ENCODE data around the gene ITGA1. TPM values are rescaled to one million over a fixed set of nuclear protein-coding genes. Genes with fewer than 3 reads are reported as not detected.

The ITGA1 gene
- total and polyA plus RNA-seq, 2 of the 8 experiments (the other 6 are each of a cell fraction or from before 2014, with no cell fraction given) = 2.3 to 9.0 TPM

- Histone ChIP-seq H2BK20ac (ENCODE audit: low read length) (no peak overlapping the region), H3K4me3 (ENCODE audit: extremely low read depth in 1 of 4, insufficient read depth in 2 of 4, low read depth in 3 of 4, low read length in 4 of 4) (no peak overlapping the region), H3K79me1 (ENCODE audit: low read depth, low read length) (peaks cover 3% of the 10 kb centered on the region), H3K9ac (replicated peaks in 1 of 4; ENCODE audit: extremely low read depth in 1 of 4, low read depth in 3 of 4, low read length in 3 of 4) (no peak overlapping the region), H3K56ac (replicated peaks; ENCODE audit: insufficient read length, low read depth, low read length) (no peak overlapping the region), H2BK120ac (replicated peaks; ENCODE audit: low read depth, low read length) (no peak overlapping the region), H3K23me2 (ENCODE audit: low read depth, low read length) (peaks cover 15% of the 10 kb centered on the region), H3K4me2 (ENCODE audit: insufficient read depth in 1 of 2, low read depth in 2 of 2, low read length in 2 of 2) (no peak overlapping the region), H2AFZ (ENCODE audit: low read length) (no peak overlapping the region), H4K91ac (replicated peaks; ENCODE audit: insufficient read length, low read length) (no peak overlapping the region), H2BK5ac (ENCODE audit: low read depth, low read length) (no peak overlapping the region), H3K4ac (replicated peaks; ENCODE audit: insufficient read length, low read depth, low read length) (no peak overlapping the region), H4K8ac (ENCODE audit: extremely low read depth, insufficient read depth, low read length) (no peak overlapping the region), H3K79me2 (ENCODE audit: control insufficient read depth in 1 of 2, insufficient read depth in 2 of 2, low read length in 2 of 2) (peaks cover 0 to 11% of the 10 kb centered on the region in 2 experiments; a peak in 2 of 4 replicates), H3K4me1 (replicated peaks in 1 of 4; ENCODE audit: control insufficient read depth in 3 of 4, insufficient read depth in 4 of 4, low read length in 3 of 4) (peaks cover 2 to 11% (median 6%) of the 10 kb centered on the region in 4 experiments; a peak in 3 of 7 replicates), H2BK15ac (ENCODE audit: low read length) (no peak overlapping the region), H3K14ac (ENCODE audit: insufficient read length) (no peak overlapping the region), H3K23ac (ENCODE audit: insufficient read length) (no peak overlapping the region), H3K27ac (ENCODE audit: low read depth, low read length) (no peak overlapping the region), H3K36me3 (ENCODE audit: control insufficient read depth in 2 of 4, insufficient read depth in 4 of 4, low read length in 3 of 4) (no peaks in the 10 kb centered on the region), H4K20me1 (replicated peaks in 1 of 2; ENCODE audit: control insufficient read depth in 1 of 2, insufficient read depth in 2 of 2, low read length in 2 of 2) (no peaks in the 10 kb centered on the region), H3K27me3 (replicated peaks in 1 of 4; ENCODE audit: control insufficient read depth in 3 of 4, extremely low read depth in 1 of 4, insufficient read depth in 3 of 4, low read length in 3 of 4) (no peaks in the 10 kb centered on the region), H4K5ac (ENCODE audit: insufficient read length, low read depth, low read length) (no peak overlapping the region), H3K9me3 (ENCODE audit: insufficient read depth in 2 of 2, low read depth in 1 of 2, low read length in 1 of 2) (no peaks in the 10 kb centered on the region), H3K18ac (ENCODE audit: extremely low read depth, low read length) (no peak overlapping the region), H2BK12ac (ENCODE audit: low read depth, low read length) (no peak overlapping the region), H2AK5ac (ENCODE audit: low read depth, low read length) (no peak overlapping the region)
- ChIA-PET POLR2A (ENCODE audit: partially characterized antibody) (no interaction called here), CTCF (ENCODE audit: partially characterized antibody) (interaction anchor here (1.2 to 2.7 kb wide), 2 partner anchors 9 to 152 kb away, joined by 3 to 10 read pairs; partner anchors contain the start of genes ITGA1 and PELO)
- DNase-seq (ENCODE audit: low read depth in 1 of 2, low spot score in 2 of 2) (no peak), FAIRE-seq (no peak)
- TF ChIP-seq POLR2A (IDR thresholded peaks at IDR 0.05; ENCODE audit: control extremely low read depth in 1 of 2, low read depth in 2 of 2, low read length in 2 of 2) = no peak
- no peak for TF ChIP-seq BACH1 (IDR thresholded peaks at IDR 0.05; ENCODE audit: low read length)
- TF ChIP-seq CBX5 (IDR thresholded peaks at IDR 0.05; ENCODE audit: low read depth, low read length) = no peak
- TF ChIP-seq CBX8 (IDR thresholded peaks at IDR 0.05; ENCODE audit: borderline replicate concordance, low read depth, low read length) = no peak
- TF ChIP-seq SIN3A (conservative IDR thresholded peaks at IDR 0.05 in 1 of 2, IDR thresholded peaks at IDR 0.05 in 1 of 2; ENCODE audit: low read depth in 1 of 2, low read length in 2 of 2) = no peak
- TF ChIP-seq ATF3 (IDR thresholded peaks at IDR 0.05; ENCODE audit: insufficient read depth, low read depth, low read length) = no peak
- no peak for TF ChIP-seq PHF8 (conservative IDR thresholded peaks at IDR 0.05; ENCODE audit: low read depth, low read length)
- TF ChIP-seq SIX5 (IDR thresholded peaks at IDR 0.05; ENCODE audit: low read depth, low read length) = no peak
- TF ChIP-seq GABPA (IDR thresholded peaks at IDR 0.05; ENCODE audit: borderline replicate concordance, insufficient read depth, low read length) = no peak
- TF ChIP-seq BCL11A (IDR thresholded peaks at IDR 0.05; ENCODE audit: low read depth in 2 of 2, low read length in 2 of 2) = no peak
- TF ChIP-seq ATF2 (IDR thresholded peaks at IDR 0.05; ENCODE audit: low read length) = no peak
- no peak for TF ChIP-seq SP1 (IDR thresholded peaks at IDR 0.05; ENCODE audit: low read depth, low read length)
- TF ChIP-seq FOSL1 (IDR thresholded peaks at IDR 0.05; ENCODE audit: insufficient read depth, low read depth, low read length) = no peak
Observed at GRCh38 chr5:52796031-52796430, 8.3 kb downstream of the ITGA1 start.
